Fibroblast of lung (primary cell): ENCODE results near the gene EYS. TPM values are rescaled to one million over a fixed set of nuclear protein-coding genes. Genes with fewer than 3 reads are reported as not detected.

Experiments used
- DNase-seq, 2 donors: peaks; one replicate each; pipeline versions ENCODE4 v3.0.0 to v3.0.0-alpha.2; 2010; ENCODE audit warnings: low read depth in 2 of 2
- H2AFZ ChIP-seq: 2 replicates; pipeline ENCODE4 v1.5.1; 2012; ENCODE audit warnings: low read length, control low read depth, inconsistent platforms
- H3K27ac ChIP-seq: 2 replicates; pipeline ENCODE4 v1.5.1; 2011; ENCODE audit warnings: low read length, control low read depth; ENCODE audit not compliant: insufficient read depth
- H3K27me3 ChIP-seq: 2 replicates; pipeline ENCODE4 v1.5.1; 2011; ENCODE audit warnings: mild to moderate bottlenecking, low read length; ENCODE audit not compliant: control insufficient read depth, insufficient read depth
- H3K36me3 ChIP-seq: 2 replicates; pipeline ENCODE4 v1.5.1; 2011; ENCODE audit warnings: low read length; ENCODE audit not compliant: control insufficient read depth, insufficient read depth
- H3K4me1 ChIP-seq: 2 replicates; pipeline ENCODE4 v1.5.1; 2011; ENCODE audit warnings: low read length; ENCODE audit not compliant: control insufficient read depth, insufficient read depth; ENCODE audit errors: extremely low read depth
- H3K4me2 ChIP-seq: 2 replicates; pipeline ENCODE4 v1.5.1; 2011; ENCODE audit warnings: low read length, control low read depth; ENCODE audit not compliant: insufficient read depth; ENCODE audit errors: extremely low read depth
- H3K4me3 ChIP-seq, 4 experiments: fragments of 200-600 bp in 1 of 4; sonication (generic) in 1 of 4; replicated peaks in 1 of 4; 2 replicates each; pipeline ENCODE4 v1.5.1; 2011 to 2016; ENCODE audit warnings: low read length in 4 of 4, low read depth in 3 of 4, mild to moderate bottlenecking in 3 of 4, control low read depth in 2 of 4, inconsistent platforms in 1 of 4, mixed read lengths in 1 of 4; ENCODE audit not compliant: insufficient read depth in 1 of 4; ENCODE audit errors: control extremely low read depth in 1 of 4
- H3K79me2 ChIP-seq: 2 replicates; pipeline ENCODE4 v1.5.1; 2012; ENCODE audit warnings: mild to moderate bottlenecking, low read length, inconsistent platforms; ENCODE audit not compliant: control insufficient read depth, insufficient read depth
- H3K9ac ChIP-seq: 2 replicates; pipeline ENCODE4 v1.5.1; 2011; ENCODE audit warnings: mild to moderate bottlenecking, low read length, control low read depth; ENCODE audit not compliant: insufficient read depth
- H3K9me3 ChIP-seq: 2 replicates; pipeline ENCODE4 v1.5.1; 2012; ENCODE audit warnings: low read depth, low read length; ENCODE audit not compliant: control insufficient read depth, insufficient read depth
- H4K20me1 ChIP-seq: 2 replicates; pipeline ENCODE4 v1.5.1; 2011; ENCODE audit warnings: low read length; ENCODE audit not compliant: control insufficient read depth, insufficient read depth; ENCODE audit errors: extremely low read depth
- CTCF ChIP-seq, 2 donors: IDR thresholded peaks in 1 of 2; conservative IDR thresholded peaks in 1 of 2; 1 replicate in 1 of 2; 2 replicates in 1 of 2; pipeline ENCODE4 v1.5.1; 2011 to 2012; ENCODE audit warnings: low read length in 2 of 2, control low read depth in 1 of 2, inconsistent platforms in 1 of 2, low read depth in 1 of 2, mild to moderate bottlenecking in 1 of 2
- EZH2 ChIP-seq: IDR thresholded peaks from 2 replicates; pipeline ENCODE4 v1.5.1; 2012; ENCODE audit warnings: low read length, control low read depth, mild to moderate bottlenecking; ENCODE audit errors: missing control alignments
- polyA plus RNA-seq, 2 donors: library from polyadenylated mRNA; depleted of rRNA in 1 of 2; stranded (reverse) in 1 of 2; unstranded in 1 of 2; fragments of >200 nt; gene quantifications; 2 replicates each; pipeline ENCODE4 v1.2.1, GENCODE V29; 2011 to 2012; ENCODE audit warnings: missing spikeins in 1 of 2
- total RNA-seq: library from RNA; depleted of rRNA; stranded (reverse); fragments of >200 nt; gene quantifications from 2 replicates; pipeline ENCODE4 v1.2.1, GENCODE V29; 2014

The EYS gene
- total and polyA plus RNA-seq, 2 donors (not counting 1 experiment from before 2014, with no cell fraction given): under 0.01 TPM; not detected in 1

GRCh38 chr6:64121011-64121565, 1585.9 kb downstream of the EYS start:
- Histone ChIP-seq H3K27me3 (no peaks in the 10 kb centered on the region), H3K9me3 (no peaks in the 10 kb centered on the region), H4K20me1 (no peaks in the 10 kb centered on the region), H3K9ac (no peak overlapping the region), H3K27ac (no peak overlapping the region), H3K79me2 (no peaks in the 10 kb centered on the region), H3K4me2 (no peak overlapping the region), H3K4me3 (no peak overlapping the region), H2AFZ (no peak overlapping the region), H3K36me3 (no peaks in the 10 kb centered on the region), H3K4me1 (no peaks in the 10 kb centered on the region)
- DNase-seq: no peak
- no peak for TF ChIP-seq EZH2
- no peak for TF ChIP-seq CTCF (conservative IDR thresholded peaks at IDR 0.05 in 1 of 2, IDR thresholded peaks at IDR 0.05 in 1 of 2; ENCODE audit: low read depth in 1 of 2, low read length in 2 of 2)

- no peak overlapping the region for H2AFZ ChIP-seq
- no peaks in the 10 kb centered on the region for H3K79me2 ChIP-seq
- no peak for TF ChIP-seq EZH2
- TF ChIP-seq CTCF (conservative IDR thresholded peaks at IDR 0.05 in 1 of 2, IDR thresholded peaks at IDR 0.05 in 1 of 2; ENCODE audit: low read depth in 1 of 2, low read length in 2 of 2): no peak
- no peak overlapping the region for H3K4me2 ChIP-seq
- H3K27ac ChIP-seq: no peak overlapping the region
- DNase-seq: peak in 1 of 2 donors; percentile 11
- H3K4me1 ChIP-seq: no peaks in the 10 kb centered on the region
- no peak overlapping the region for H3K9ac ChIP-seq
- H3K36me3 ChIP-seq: no peaks in the 10 kb centered on the region
- no peaks in the 10 kb centered on the region for H3K27me3 ChIP-seq
- H3K9me3 ChIP-seq: no peaks in the 10 kb centered on the region
- no peak overlapping the region for H3K4me3 ChIP-seq
- H4K20me1 ChIP-seq: no peaks in the 10 kb centered on the region
These were observed 1593.3 kb downstream of the EYS start for GRCh38 chr6:64113704-64114103.

- Histone ChIP-seq H2AFZ (no peak overlapping the region), H3K36me3 (no peaks in the 10 kb centered on the region), H3K9me3 (no peaks in the 10 kb centered on the region), H3K27me3 (no peaks in the 10 kb centered on the region), H3K27ac (no peak overlapping the region), H3K9ac (no peak overlapping the region), H3K4me3 (no peak overlapping the region), H4K20me1 (no peaks in the 10 kb centered on the region), H3K4me2 (no peak overlapping the region), H3K4me1 (no peaks in the 10 kb centered on the region), H3K79me2 (no peaks in the 10 kb centered on the region)
- no peak for DNase-seq
- TF ChIP-seq CTCF (conservative IDR thresholded peaks at IDR 0.05 in 1 of 2, IDR thresholded peaks at IDR 0.05 in 1 of 2; ENCODE audit: low read depth in 1 of 2, low read length in 2 of 2) (no peak), EZH2 (no peak)
These were observed 1603.0 kb downstream of the EYS start for GRCh38 chr6:64104051-64104450.
